Stimulated activated CD8-positive, alpha-beta memory T cell treated with anti-CD3 and anti-CD28 coated beads, Interleukin-7, amount 100 ng/mL, for 24 hours (primary cell): Measurements from ENCODE around the gene COMT.

Source experiments
- DNase-seq: peaks from one replicate; pipeline ENCODE4 v3.0.0-alpha.2; 2020; ENCODE audit warnings: low read depth

The COMT gene

DNA sequence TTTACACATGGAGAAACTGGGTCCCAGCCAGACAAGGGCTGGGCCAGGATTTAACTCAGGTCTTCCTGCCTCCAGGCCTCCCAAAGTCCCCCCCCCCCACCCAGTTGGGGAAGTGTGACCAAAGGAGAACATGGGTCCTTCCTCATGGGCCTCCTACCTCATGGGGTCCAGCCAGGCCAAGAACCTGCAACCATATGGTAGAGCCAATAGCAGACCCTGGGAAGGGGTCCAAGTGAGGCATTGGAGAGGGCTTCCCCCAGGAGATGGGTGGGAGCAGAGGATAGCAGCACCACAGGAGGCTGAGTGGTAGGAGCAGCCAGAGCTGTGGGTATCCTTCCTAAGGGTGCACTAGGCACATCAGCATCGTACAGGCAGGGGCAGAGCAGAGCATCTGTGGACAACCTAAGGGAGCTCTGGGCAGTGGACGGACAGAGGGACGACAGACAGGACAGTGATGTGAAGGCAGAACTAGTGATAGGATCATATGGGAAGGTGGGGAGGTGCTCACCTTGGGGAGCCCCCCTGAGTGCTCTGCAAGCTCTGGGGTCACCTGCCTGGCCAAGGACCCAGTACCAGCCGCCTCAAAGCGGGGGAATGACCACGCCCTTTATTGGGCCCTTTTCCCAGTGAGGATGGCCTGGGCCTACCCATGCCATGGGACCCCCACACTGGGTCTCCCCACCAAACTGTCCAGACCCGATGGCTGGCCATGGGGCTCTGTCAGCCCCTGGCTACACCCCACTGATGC is 70.6 kb downstream of the COMT start:
- no peak for DNase-seq

DNA sequence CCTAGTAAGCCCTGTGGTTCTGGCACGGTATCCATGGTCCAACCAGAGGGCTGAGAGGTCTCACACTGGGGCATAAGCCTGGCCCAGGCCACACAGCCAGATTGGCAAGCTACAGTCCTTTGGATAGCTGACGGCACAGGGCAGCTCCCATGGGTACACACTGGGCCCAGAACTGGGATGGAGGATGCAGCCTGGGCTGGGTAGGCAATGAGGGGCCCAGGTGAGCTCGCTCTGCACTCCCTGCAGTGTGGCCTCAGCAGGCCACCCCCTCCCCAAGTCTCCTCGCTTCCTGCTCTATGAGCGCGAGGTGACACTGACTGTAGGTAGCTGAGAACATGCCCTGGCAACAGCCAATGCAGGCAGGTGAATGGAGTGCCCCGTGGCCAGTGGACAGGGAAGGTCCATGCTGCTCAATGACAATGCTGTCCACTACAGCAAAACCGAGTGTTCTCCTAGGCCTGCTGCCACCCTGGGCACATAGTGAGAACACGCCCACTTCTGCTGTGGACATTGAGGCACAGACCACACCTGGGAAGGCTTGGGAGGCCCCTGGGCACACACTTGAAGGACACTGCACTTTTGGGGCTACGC is 71.3 kb downstream of the COMT start:
- no peak for DNase-seq

DNA sequence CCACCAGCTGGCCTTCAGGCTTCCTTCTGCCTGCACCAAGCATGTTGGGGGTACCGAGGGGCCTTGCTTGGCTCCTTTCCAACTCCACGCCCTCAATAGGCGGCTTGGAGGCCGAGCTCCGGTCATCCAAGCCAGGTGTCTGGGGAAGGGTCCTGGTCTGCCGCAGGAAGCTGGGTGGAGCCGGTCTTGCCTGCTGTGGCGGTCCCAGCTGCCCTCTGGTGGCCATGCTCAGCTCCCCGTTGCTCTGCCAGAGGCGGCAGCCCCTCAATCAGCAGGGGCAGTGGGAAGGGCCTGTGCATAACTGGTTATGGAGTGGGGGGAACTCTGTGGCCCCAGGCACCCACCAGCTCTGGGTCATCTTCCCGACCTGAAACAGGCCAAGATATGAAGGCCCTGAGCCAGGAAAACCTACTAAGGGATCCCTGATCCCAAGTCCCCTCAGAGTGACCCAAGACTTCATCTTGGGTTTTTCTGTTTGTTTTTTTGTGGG is 71.9 kb downstream of the COMT start:
- DNase-seq: no peak

DNA sequence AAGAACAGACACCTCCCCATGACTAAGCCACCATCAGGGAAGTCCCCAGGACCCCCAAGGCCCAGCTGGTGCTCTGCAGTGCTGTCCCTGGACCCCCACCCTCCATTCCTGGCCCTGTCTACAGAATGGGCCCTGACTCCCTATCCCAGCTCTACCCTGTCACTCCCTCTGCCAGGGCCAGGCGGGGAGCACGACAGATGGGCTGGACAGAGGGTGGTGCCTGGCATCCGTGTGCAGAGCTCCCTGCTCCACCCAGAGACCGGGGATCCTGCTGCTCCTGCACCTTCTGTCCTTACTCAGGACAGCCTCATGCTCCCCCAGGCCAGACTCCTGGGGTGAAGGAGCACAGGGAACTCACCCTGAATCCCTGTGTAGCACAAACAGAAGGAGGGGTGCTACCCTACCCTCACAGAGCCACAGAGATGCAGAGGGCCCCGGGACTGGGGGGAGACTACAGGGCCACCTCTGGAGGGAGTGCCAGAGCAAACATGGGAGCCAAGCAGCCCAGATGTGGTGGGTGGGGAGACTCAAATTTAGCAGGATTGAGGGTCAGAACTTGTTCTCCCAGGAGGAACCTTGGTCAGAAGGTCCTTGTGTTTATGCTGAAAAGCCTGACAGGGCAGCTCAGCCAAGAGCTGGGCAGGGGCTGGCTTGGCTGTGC is 73.1 kb downstream of the COMT start:
- no peak for DNase-seq

GRCh38 chr22:20015187-20015625 is 73.6 kb downstream of the COMT start:
- no peak for DNase-seq

DNA sequence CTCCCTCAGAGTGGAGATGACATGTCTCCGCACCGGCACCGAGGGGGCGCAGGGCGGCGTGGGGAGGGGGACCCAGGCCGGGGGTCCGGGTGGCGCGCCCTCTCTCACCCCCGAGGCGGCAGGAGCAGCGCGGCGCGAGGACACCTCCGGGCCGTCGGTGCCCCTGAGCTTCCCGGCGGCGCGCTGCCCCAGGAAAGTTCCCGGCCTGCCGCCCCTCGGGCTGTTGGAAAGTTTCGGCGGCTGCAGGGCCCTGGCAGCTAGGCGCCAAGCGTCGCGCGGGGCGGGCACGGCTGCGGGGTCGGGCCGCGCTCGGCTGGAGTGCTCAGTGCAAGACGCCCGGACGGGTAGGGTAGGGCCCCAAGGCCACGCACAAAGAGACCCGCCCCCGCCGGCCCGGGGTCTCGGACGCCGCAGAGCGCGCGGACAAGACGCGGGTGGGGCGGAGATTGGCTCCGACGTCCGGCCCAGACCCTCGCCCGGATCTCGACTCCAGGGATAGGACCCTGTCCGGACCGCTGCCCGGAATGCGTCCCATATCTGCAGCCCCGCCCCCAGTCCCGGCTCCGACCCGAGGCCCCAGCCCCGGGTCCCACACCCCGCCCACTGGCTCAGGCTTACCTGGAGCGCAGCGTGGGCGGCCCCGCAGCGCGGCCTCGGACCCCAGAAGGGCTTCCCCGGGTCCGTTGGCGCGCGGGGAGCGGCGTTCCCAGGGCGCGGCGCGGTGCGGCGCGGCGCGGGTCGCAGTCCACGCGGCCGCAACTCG is 74.6 kb downstream of the COMT start:
- no peak for DNase-seq

GRCh38 chr22:20016734-20017621 is 75.4 kb downstream of the COMT start, which contains the start of gene ARVCF:
TSS of gene ARVCF (minus strand) at chr22:20016823. CDS start at chr22:19990794, 26,029 bp downstream.
- DNase-seq: peak; percentile 81

DNA sequence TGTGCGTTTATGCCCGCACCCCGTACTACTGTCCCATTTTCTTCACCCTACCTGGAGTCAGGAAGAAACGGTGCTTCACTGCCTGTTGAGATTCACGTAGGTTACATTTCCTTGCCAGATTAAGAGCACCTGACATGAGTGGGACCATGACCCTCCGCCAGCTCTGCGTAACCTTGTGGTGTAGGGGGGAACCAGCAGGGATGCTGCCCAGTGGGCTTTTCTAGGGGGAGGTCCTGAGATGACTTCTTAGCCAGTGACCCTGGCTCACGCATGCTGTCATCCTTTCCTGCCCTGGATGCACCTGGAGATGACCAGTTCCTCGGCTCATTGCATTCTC is 76.0 kb downstream of the COMT start:
- DNase-seq: no peak

DNA sequence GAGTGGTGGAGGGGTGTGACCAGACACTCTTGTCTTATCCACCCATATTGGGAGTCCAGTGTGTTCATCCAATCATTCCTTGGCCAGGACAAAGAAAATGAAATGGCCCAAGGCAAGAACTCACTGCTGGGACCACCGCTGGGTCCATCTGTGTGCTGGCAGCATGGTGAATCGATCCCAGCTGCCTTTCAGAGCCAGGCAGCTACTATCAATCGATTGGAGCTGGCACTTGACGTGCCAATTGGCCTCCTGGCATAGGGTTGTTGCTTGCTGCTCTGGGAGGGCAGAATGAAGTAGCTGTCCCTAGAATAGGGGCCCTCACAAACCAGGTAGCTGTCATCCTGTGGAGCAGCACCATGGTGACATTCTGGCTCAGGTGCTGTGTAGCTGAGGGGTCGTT is 76.4 kb downstream of the COMT start:
- DNase-seq: no peak
